ENCODE measurements around the gene CD274. TPM values are rescaled to one million over a fixed set of nuclear protein-coding genes. Genes with fewer than 3 reads are reported as not detected.

The CD274 gene
- total and polyA plus RNA-seq, 2 donors (not counting 3 experiments of a cell fraction or from before 2014, with no cell fraction given): 25.4 to 26.8 TPM

DNA sequence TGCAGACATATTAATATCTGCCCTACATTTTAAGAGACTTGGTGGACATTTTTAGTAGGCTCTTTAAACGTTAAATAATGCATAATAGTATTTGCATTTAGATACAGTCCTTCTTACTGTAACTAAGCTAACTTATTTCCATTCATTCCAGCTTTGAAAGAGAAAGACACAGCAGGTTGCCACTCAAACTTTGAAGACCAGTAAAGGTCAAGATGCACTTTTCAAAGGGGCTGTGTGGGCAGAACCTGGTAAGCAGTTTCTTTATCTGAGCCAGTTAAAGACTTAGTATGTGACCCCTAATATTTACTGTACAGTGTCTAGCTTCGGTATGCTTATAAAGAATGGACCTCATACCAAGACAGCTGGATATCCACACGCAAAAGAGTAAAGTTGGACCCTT, 33.4 kb upstream of the CD274 start:
- Histone ChIP-seq H3K4me3 (replicated peaks in 1 of 3; ENCODE audit: insufficient read depth in 1 of 3, low read depth in 1 of 3, low read length in 3 of 3) (no peak overlapping the region), H3K4me1 (ENCODE audit: control insufficient read depth, extremely low read depth, insufficient read depth, low read length) (no peaks in the 10 kb centered on the region), H3K9ac (replicated peaks; ENCODE audit: extremely low read depth, insufficient read depth, low read length) (no peak overlapping the region), H3K9me3 (replicated peaks; ENCODE audit: control insufficient read depth, insufficient read depth, low read length) (no peaks in the 10 kb centered on the region), H3K79me2 (ENCODE audit: control insufficient read depth, insufficient read depth, low read length) (no peaks in the 10 kb centered on the region), H3K9me1 (replicated peaks; ENCODE audit: control insufficient read depth, extremely low read depth, insufficient read depth, low read length) (no peaks in the 10 kb centered on the region), H2AFZ (ENCODE audit: low read depth, low read length) (no peak overlapping the region), H3K27ac (ENCODE audit: insufficient read depth, low read depth, low read length) (no peak overlapping the region), H3K36me3 (ENCODE audit: control insufficient read depth in 2 of 2, extremely low read depth in 1 of 2, insufficient read depth in 2 of 2, low read length in 2 of 2) (no peaks in the 10 kb centered on the region), H4K20me1 (replicated peaks; ENCODE audit: control insufficient read depth, extremely low read depth, insufficient read depth, low read length) (no peaks in the 10 kb centered on the region), H3K27me3 (ENCODE audit: control insufficient read depth in 2 of 2, insufficient read depth in 2 of 2, low read length in 2 of 2) (no peaks in the 10 kb centered on the region), H3K4me2 (ENCODE audit: insufficient read depth, low read length) (no peak overlapping the region)
- ChIA-PET POLR2A (no interaction called here), CTCF (interaction anchor here (0.8 to 2.3 kb wide), 7 partner anchors 8 to 658 kb away, joined by 3 to 11 read pairs (median 4); partner anchors contain the start of gene INSL6)
- DNase-seq (ENCODE audit: low read depth, low spot score) (no peak), FAIRE-seq (no peak)
- dilution Hi-C loops (cut with MboI; ENCODE audit: extremely low pct_ligation_motif_present, low sequenced_read_pairs): no loop called here
- no TSS peak for BruUV-seq (replicated peaks)
- intact Hi-C loops (cut with micrococcal nuclease): no loop called here
- TF ChIP-seq POLR2A (IDR thresholded peaks at IDR 0.05; ENCODE audit: low read depth, low read length) (no peak), JUN (IDR thresholded peaks at IDR 0.05; ENCODE audit: borderline replicate concordance, insufficient read depth, insufficient read length, low read depth) (no peak), MYC (IDR thresholded peaks at IDR 0.05; ENCODE audit: low read depth, low read length) (no peak), GATA2 (IDR thresholded peaks at IDR 0.05; ENCODE audit: insufficient read depth, insufficient read length, low read depth, low read length) (no peak), POLR2AphosphoS5 (IDR thresholded peaks at IDR 0.05; ENCODE audit: insufficient read depth, low read depth, low read length) (no peak), EZH2 (IDR thresholded peaks at IDR 0.05; ENCODE audit: borderline replicate concordance, low read depth, low read length, severe bottlenecking) (no peak), FOS (IDR thresholded peaks at IDR 0.05; ENCODE audit: borderline replicate concordance, insufficient read depth, low read length) (no peak)
- TF ChIP-seq, protein P1, sequence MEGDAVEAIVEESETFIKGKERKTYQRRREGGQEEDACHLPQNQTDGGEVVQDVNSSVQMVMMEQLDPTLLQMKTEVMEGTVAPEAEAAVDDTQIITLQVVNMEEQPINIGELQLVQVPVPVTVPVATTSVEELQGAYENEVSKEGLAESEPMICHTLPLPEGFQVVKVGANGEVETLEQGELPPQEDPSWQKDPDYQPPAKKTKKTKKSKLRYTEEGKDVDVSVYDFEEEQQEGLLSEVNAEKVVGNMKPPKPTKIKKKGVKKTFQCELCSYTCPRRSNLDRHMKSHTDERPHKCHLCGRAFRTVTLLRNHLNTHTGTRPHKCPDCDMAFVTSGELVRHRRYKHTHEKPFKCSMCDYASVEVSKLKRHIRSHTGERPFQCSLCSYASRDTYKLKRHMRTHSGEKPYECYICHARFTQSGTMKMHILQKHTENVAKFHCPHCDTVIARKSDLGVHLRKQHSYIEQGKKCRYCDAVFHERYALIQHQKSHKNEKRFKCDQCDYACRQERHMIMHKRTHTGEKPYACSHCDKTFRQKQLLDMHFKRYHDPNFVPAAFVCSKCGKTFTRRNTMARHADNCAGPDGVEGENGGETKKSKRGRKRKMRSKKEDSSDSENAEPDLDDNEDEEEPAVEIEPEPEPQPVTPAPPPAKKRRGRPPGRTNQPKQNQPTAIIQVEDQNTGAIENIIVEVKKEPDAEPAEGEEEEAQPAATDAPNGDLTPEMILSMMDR (IDR thresholded peaks at IDR 0.05; ENCODE audit: extremely low read depth in 1 of 2, insufficient read depth in 1 of 2, low read depth in 1 of 2, low read length in 2 of 2): no peak
- TF ChIP-seq, protein P2, sequence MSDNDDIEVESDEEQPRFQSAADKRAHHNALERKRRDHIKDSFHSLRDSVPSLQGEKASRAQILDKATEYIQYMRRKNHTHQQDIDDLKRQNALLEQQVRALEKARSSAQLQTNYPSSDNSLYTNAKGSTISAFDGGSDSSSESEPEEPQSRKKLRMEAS (IDR thresholded peaks at IDR 0.05; ENCODE audit: insufficient read depth, insufficient read length): no peak

Data from endothelial cell of umbilical vein (primary cell).